NOMO-1 treated with DMSO at 0.1 percent for 48 hours (cell line): ENCODE results near the gene DNM1.

Experiments used
- DNase-seq: peaks from one replicate; lab custom pipeline; 2025; ENCODE audit not compliant: unreplicated experiment; lab: John Stamatoyannopoulos, UW

DNM1 gene

GRCh38 chr9:128304136-128304970, 101.2 kb downstream of the DNM1 start:
- DNase-seq: no peak
